Sigmoid colon (tissue), 7 donors: Measurements from ENCODE around the gene MNAT1. TPM values are rescaled to one million over a fixed set of nuclear protein-coding genes. Genes with fewer than 3 reads are reported as not detected.

ENCODE experiments used
- DNase-seq: peaks from one replicate; pipeline ENCODE4 v3.0.0-alpha.2; 2019
- H3K27ac ChIP-seq, 4 donors: fragments of 200-600 bp; sonication (generic); one replicate each; pipeline ENCODE4 v1.5.1; 2016 to 2019; ENCODE audit warnings: mild to moderate bottlenecking in 1 of 4
- H3K27me3 ChIP-seq, 3 donors: fragments of 200-600 bp; sonication (generic); one replicate each; pipeline ENCODE4 v1.5.1; 2019; ENCODE audit warnings: mild to moderate bottlenecking in 1 of 3
- H3K36me3 ChIP-seq, 4 donors: fragments of 200-600 bp; sonication (generic); one replicate each; pipeline ENCODE4 v1.5.1; 2016 to 2019
- H3K4me1 ChIP-seq, 4 donors: fragments of 200-600 bp; sonication (generic); one replicate each; pipeline ENCODE4 v1.5.1; 2017 to 2019
- H3K4me3 ChIP-seq, 4 donors: fragments of 200-600 bp; sonication (generic); one replicate each; pipeline ENCODE4 v1.5.1; 2017 to 2019; ENCODE audit warnings: mild to moderate bottlenecking in 2 of 4, moderate library complexity in 1 of 4
- H3K9me3 ChIP-seq, 4 donors: fragments of 200-600 bp in 3 of 4; sonication (generic) in 3 of 4; one replicate each; pipeline versions ENCODE4 v1.5.1 to v1.6.1; 2013 to 2019
- CTCF ChIP-seq, 4 experiments: fragments of 450-650 bp in 3 of 4; fragments of 200-600 bp in 1 of 4; IDR thresholded peaks; one replicate each; pipeline ENCODE4 v1.5.1; 2016 to 2019; ENCODE audit warnings: antibody characterized with exemption in 4 of 4, mild to moderate bottlenecking in 3 of 4, moderate library complexity in 2 of 4
- EP300 ChIP-seq, 4 donors: sonication (generic); formaldehyde crosslinking; IDR thresholded peaks; one replicate each; pipeline ENCODE4 v1.6.1; 2017; ENCODE audit warnings: antibody characterized with exemption in 4 of 4
- POLR2A ChIP-seq, 2 donors: fragments of 450-650 bp; IDR thresholded peaks; one replicate each; pipeline ENCODE4 v1.6.1; 2016; ENCODE audit warnings: antibody characterized with exemption in 2 of 2, mild to moderate bottlenecking in 2 of 2, moderate library complexity in 2 of 2
- POLR2AphosphoS5 ChIP-seq, 4 donors: sonication (generic); formaldehyde crosslinking; IDR thresholded peaks; one replicate each; pipeline ENCODE4 v1.6.1; 2017; ENCODE audit warnings: antibody characterized with exemption in 4 of 4
- WGBS, 2 donors: extraction: QIAGEN DNeasy Blood & Tissue Kit; methylation state at CpG; one replicate each; pipeline ENCODE4 v1.1.7; 2013; 5-methylcytosine and 5-hydroxymethylcytosine counted together
- intact Hi-C: fragments of 100-400 bp; cut with DNase I; formaldehyde crosslinking; loops from one replicate; pipeline ENCODE4 v1.15.1; 2023
- polyA plus RNA-seq, 3 donors: library from polyadenylated mRNA; stranded (reverse); fragments of 200-250 nt; gene quantifications; one replicate each; pipeline ENCODE4 v1.2.3, GENCODE V29; 2013
- total RNA-seq, 4 donors: library from RNA; depleted of rRNA; stranded (reverse); fragments of >200 nt; gene quantifications; one replicate each; pipeline ENCODE4 v1.1.0, GENCODE V29; 2016
- donor health status: healthy with polysubstance abuse.
- donor health status: Bipolar disorder and iron deficiency.
- donor health status: healthy.

MNAT1 gene
- total and polyA plus RNA-seq, 7 donors, result 9.5 to 65.0 (median 22.4) TPM

- H3K27ac ChIP-seq, result no peak overlapping the region
- peaks cover 0 to 11% (median 3%) of the 10 kb centered on the region in 4 donors for H3K4me1 ChIP-seq
- TF ChIP-seq CTCF (IDR thresholded peaks at IDR 0.05) (no peak), POLR2A (IDR thresholded peaks at IDR 0.05) (no peak), POLR2AphosphoS5 (IDR thresholded peaks at IDR 0.05) (no peak), EP300 (IDR thresholded peaks at IDR 0.05) (no peak)
- no peaks in the 10 kb centered on the region for H3K9me3 ChIP-seq
- H3K27me3 ChIP-seq, result no peaks in the 10 kb centered on the region
- 82 to 87% methylated on average over 1 of the region's 1 CpG for WGBS, 2 donors
- intact Hi-C loops, result no loop called here
- no peaks in the 10 kb centered on the region for H3K36me3 ChIP-seq
- no peak for DNase-seq
- no peak overlapping the region for H3K4me3 ChIP-seq
These were observed 211.4 kb downstream of the MNAT1 start for GRCh38 chr14:60945984-60946383.

DNA sequence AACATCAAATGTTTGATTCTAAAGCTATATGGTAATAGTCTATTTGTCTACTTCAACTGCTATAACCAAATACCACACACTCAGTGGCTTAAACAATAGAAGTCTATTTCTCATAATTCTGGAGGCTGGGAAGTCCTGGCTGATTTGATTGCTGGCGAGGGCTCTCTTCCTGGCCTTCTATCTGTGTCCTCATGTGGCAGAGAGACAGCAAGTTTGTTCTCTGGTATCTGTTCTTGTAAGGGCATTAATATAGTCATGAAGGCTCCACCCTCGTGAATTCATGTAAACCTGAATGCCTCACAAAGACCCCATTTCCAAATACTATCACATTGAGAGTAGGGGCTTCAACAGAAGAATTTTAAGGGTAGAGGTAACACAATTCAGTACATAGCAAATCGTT, 212.2 kb downstream of the MNAT1 start:
- intact Hi-C loops, result no loop called here
- H3K27me3 ChIP-seq, result no peaks in the 10 kb centered on the region
- no peak overlapping the region for H3K4me3 ChIP-seq
- H3K9me3 ChIP-seq, result no peaks in the 10 kb centered on the region
- TF ChIP-seq CTCF (IDR thresholded peaks at IDR 0.05), result no peak
- TF ChIP-seq EP300 (IDR thresholded peaks at IDR 0.05), result no peak
- TF ChIP-seq POLR2A (IDR thresholded peaks at IDR 0.05), result no peak
- TF ChIP-seq POLR2AphosphoS5 (IDR thresholded peaks at IDR 0.05), result no peak
- no peaks in the 10 kb centered on the region for H3K36me3 ChIP-seq
- 89 to 90% methylated on average over 3 of the region's 3 CpGs for WGBS, 2 donors
- no peak overlapping the region for H3K27ac ChIP-seq
- peaks cover 0 to 11% (median 3%) of the 10 kb centered on the region in 4 donors for H3K4me1 ChIP-seq
- no peak for DNase-seq

GRCh38 chr14:60951776-60952435, 217.3 kb downstream of the MNAT1 start:
- no peak overlapping the region for H3K27ac ChIP-seq
- no peaks in the 10 kb centered on the region for H3K4me1 ChIP-seq
- DNase-seq, result no peak
- no peaks in the 10 kb centered on the region for H3K9me3 ChIP-seq
- no peaks in the 10 kb centered on the region for H3K27me3 ChIP-seq
- no peak overlapping the region for H3K4me3 ChIP-seq
- H3K36me3 ChIP-seq, result peaks cover 0 to under 1% (median 0%) of the 10 kb centered on the region in 4 donors
- intact Hi-C loops, result no loop called here
- no peak for TF ChIP-seq POLR2AphosphoS5 (IDR thresholded peaks at IDR 0.05)
- no peak for TF ChIP-seq CTCF (IDR thresholded peaks at IDR 0.05)
- TF ChIP-seq EP300 (IDR thresholded peaks at IDR 0.05), result no peak
- TF ChIP-seq POLR2A (IDR thresholded peaks at IDR 0.05), result no peak
- 64% methylated on average over 3 of the region's 3 CpGs for WGBS, 2 donors

DNA sequence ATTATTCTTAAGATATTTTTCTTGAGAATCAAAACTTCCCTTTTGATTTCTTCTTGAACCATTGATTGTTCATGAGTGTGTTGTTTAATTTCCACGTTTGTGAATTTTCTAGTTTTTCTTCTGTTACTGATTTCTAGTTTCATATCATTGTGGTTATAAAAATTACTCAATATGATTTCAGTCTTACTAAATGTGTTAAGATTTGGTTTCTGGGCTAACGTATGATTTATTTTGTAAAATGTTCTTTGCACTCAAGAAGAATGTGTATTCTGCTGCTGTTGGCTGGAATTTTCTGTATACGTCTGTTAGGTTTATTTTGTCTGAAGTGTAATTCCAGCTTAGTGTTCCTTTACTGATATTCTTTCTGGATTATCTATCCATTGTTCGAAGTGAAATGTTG, 221.6 kb downstream of the MNAT1 start:
- no peak for DNase-seq
- no peak for TF ChIP-seq CTCF (IDR thresholded peaks at IDR 0.05)
- TF ChIP-seq POLR2A (IDR thresholded peaks at IDR 0.05), result no peak
- TF ChIP-seq EP300 (IDR thresholded peaks at IDR 0.05), result no peak
- TF ChIP-seq POLR2AphosphoS5 (IDR thresholded peaks at IDR 0.05), result no peak
- intact Hi-C loops, result no loop called here
- H3K27me3 ChIP-seq, result no peaks in the 10 kb centered on the region
- no peak overlapping the region for H3K27ac ChIP-seq
- WGBS, 2 donors, result 88 to 92% methylated on average over 4 of the region's 4 CpGs
- peaks cover 0 to 13% (median 8%) of the 10 kb centered on the region in 4 donors for H3K9me3 ChIP-seq
- no peak overlapping the region for H3K4me3 ChIP-seq
- no peaks in the 10 kb centered on the region for H3K4me1 ChIP-seq
- H3K36me3 ChIP-seq, result peaks cover 0 to 12% (median 0%) of the 10 kb centered on the region in 4 donors

DNA sequence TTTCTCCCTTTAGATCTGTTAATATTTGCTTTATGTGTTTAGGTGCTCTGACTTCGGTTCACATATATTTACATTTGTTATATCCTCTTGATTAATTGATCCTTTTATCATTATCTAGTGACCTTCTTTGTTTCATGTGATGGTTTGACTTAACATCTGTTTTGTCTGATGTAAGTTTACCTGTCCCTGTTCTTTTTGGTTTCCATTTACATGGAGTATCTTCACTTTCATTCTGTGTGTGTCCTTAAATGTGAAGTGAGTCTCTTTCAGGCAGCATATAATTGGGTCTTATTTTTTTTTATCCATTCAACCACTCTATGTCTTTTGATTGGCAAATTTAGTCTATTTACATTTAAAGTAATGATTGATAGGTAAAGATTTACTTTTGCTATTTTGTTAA, 222.1 kb downstream of the MNAT1 start:
- intact Hi-C loops, result no loop called here
- Histone ChIP-seq H3K4me1 (no peaks in the 10 kb centered on the region), H3K36me3 (peaks cover 0 to 12% (median 0%) of the 10 kb centered on the region in 4 donors), H3K4me3 (no peak overlapping the region), H3K9me3 (peaks cover 0 to 13% (median 8%) of the 10 kb centered on the region in 4 donors), H3K27me3 (no peaks in the 10 kb centered on the region), H3K27ac (no peak overlapping the region)
- TF ChIP-seq POLR2A (IDR thresholded peaks at IDR 0.05), result no peak
- no peak for TF ChIP-seq CTCF (IDR thresholded peaks at IDR 0.05)
- no peak for TF ChIP-seq EP300 (IDR thresholded peaks at IDR 0.05)
- TF ChIP-seq POLR2AphosphoS5 (IDR thresholded peaks at IDR 0.05), result no peak
- WGBS, 2 donors, result 93 to 95% methylated on average over 1 of the region's 1 CpG
- DNase-seq, result no peak
